Ishikawa (cell line): Measurements from ENCODE around the gene MYOT.

Experiments
- CEBPB ChIP-seq: IDR thresholded peaks from 2 replicates; pipeline ENCODE4 v1.6.1; 2012
- CREB1 ChIP-seq: IDR thresholded peaks from 2 replicates; pipeline ENCODE4 v1.6.1; 2012; ENCODE audit warnings: low read depth
- EGR1 ChIP-seq: IDR thresholded peaks from 2 replicates; pipeline ENCODE4 v1.6.1; 2012
- EP300 ChIP-seq: IDR thresholded peaks from 2 replicates; pipeline ENCODE4 v1.6.1; 2012; ENCODE audit warnings: borderline replicate concordance
- FOXM1 ChIP-seq: IDR thresholded peaks from 2 replicates; pipeline ENCODE4 v1.6.1; 2012; ENCODE audit warnings: low read depth, borderline replicate concordance
- MAX ChIP-seq: IDR thresholded peaks from 2 replicates; pipeline ENCODE4 v1.6.1; 2012
- REST ChIP-seq: IDR thresholded peaks from 2 replicates; pipeline ENCODE4 v1.6.1; 2012; ENCODE audit warnings: low read depth, mild to moderate bottlenecking
- TAF1 ChIP-seq: IDR thresholded peaks from 2 replicates; pipeline ENCODE4 v1.6.1; 2012; ENCODE audit warnings: low read depth, mild to moderate bottlenecking
- USF1 ChIP-seq: IDR thresholded peaks from 2 replicates; pipeline ENCODE4 v1.6.1; 2012
- YY1 ChIP-seq: IDR thresholded peaks from 2 replicates; pipeline ENCODE4 v1.6.1; 2012; ENCODE audit warnings: low read depth
- ZBTB7A ChIP-seq: IDR thresholded peaks from 2 replicates; pipeline ENCODE4 v1.6.1; 2012; ENCODE audit warnings: low read depth

- TF ChIP-seq USF1 (no peak), CEBPB (no peak), EP300 (no peak), EGR1 (no peak), MAX (no peak), REST (no peak), ZBTB7A (no peak), YY1 (no peak), TAF1 (no peak), FOXM1 (no peak), CREB1 (no peak)
These were observed 4.8 kb downstream of the MYOT start for GRCh38 chr5:137872466-137872865.
